Measurements from ENCODE around the gene CCDC180.

The CCDC180 gene

GRCh38 chr9:97300586-97300985 lies 6.9 kb upstream of the CCDC180 start:
- FAIRE-seq, result no peak
- TF ChIP-seq POLR2A (IDR thresholded peaks at IDR 0.05; ENCODE audit: low read depth, low read length), result no peak
- DNase-seq (ENCODE audit: insufficient read length, low spot score), result no peak

- no peak for TF ChIP-seq POLR2A (IDR thresholded peaks at IDR 0.05; ENCODE audit: low read depth, low read length)
- DNase-seq (ENCODE audit: insufficient read length, low spot score) (no peak), FAIRE-seq (no peak)
These were observed 5.5 kb upstream of the CCDC180 start for GRCh38 chr9:97301974-97302373.

GRCh38 chr9:97304586-97304985 lies 2.9 kb upstream of the CCDC180 start:
- FAIRE-seq (peak; percentile 15), DNase-seq (ENCODE audit: insufficient read length, low spot score) (no peak)
- no peak for TF ChIP-seq POLR2A (IDR thresholded peaks at IDR 0.05; ENCODE audit: low read depth, low read length)

- FAIRE-seq (peak; percentile 67), DNase-seq (ENCODE audit: insufficient read length, low spot score) (no peak)
- TF ChIP-seq POLR2A (IDR thresholded peaks at IDR 0.05; ENCODE audit: low read depth, low read length), result no peak
These were observed 1.8 kb upstream of the CCDC180 start for GRCh38 chr9:97305501-97306298.

- DNase-seq (ENCODE audit: insufficient read length, low spot score) (peak; percentile 80), FAIRE-seq (peak; percentile 70)
- TF ChIP-seq POLR2A (IDR thresholded peaks at IDR 0.05; ENCODE audit: low read depth, low read length), result no peak
These were observed 368 bp upstream of the CCDC180 start for GRCh38 chr9:97307091-97307490.

- FAIRE-seq, result no peak
- DNase-seq (ENCODE audit: insufficient read length, low spot score), result no peak
- TF ChIP-seq POLR2A (IDR thresholded peaks at IDR 0.05; ENCODE audit: low read depth, low read length), result no peak
These were observed 1.8 kb downstream of the CCDC180 start for GRCh38 chr9:97309260-97309659.

- DNase-seq (ENCODE audit: insufficient read length, low spot score), result no peak
- TF ChIP-seq POLR2A (IDR thresholded peaks at IDR 0.05; ENCODE audit: low read depth, low read length), result no peak
- FAIRE-seq, result no peak
These were observed 2.6 kb downstream of the CCDC180 start for GRCh38 chr9:97310023-97310422.

- DNase-seq (ENCODE audit: insufficient read length, low spot score), result no peak
- TF ChIP-seq POLR2A (IDR thresholded peaks at IDR 0.05; ENCODE audit: low read depth, low read length), result no peak
- FAIRE-seq, result no peak
These were observed 3.4 kb downstream of the CCDC180 start for GRCh38 chr9:97310896-97311295.

GRCh38 chr9:97311798-97312500 lies 4.5 kb downstream of the CCDC180 start:
- DNase-seq (ENCODE audit: insufficient read length, low spot score) (no peak), FAIRE-seq (no peak)
- TF ChIP-seq POLR2A (IDR thresholded peaks at IDR 0.05; ENCODE audit: low read depth, low read length), result no peak

- DNase-seq (ENCODE audit: insufficient read length, low spot score) (no peak), FAIRE-seq (no peak)
- no peak for TF ChIP-seq POLR2A (IDR thresholded peaks at IDR 0.05; ENCODE audit: low read depth, low read length)
These were observed 5.1 kb downstream of the CCDC180 start for GRCh38 chr9:97312556-97312955.

- FAIRE-seq (no peak), DNase-seq (ENCODE audit: insufficient read length, low spot score) (no peak)
- no peak for TF ChIP-seq POLR2A (IDR thresholded peaks at IDR 0.05; ENCODE audit: low read depth, low read length)
These were observed 5.8 kb downstream of the CCDC180 start for GRCh38 chr9:97313243-97313642.

GRCh38 chr9:97313746-97314145 lies 6.3 kb downstream of the CCDC180 start:
- no peak for FAIRE-seq
- TF ChIP-seq POLR2A (IDR thresholded peaks at IDR 0.05; ENCODE audit: low read depth, low read length), result no peak
- no peak for DNase-seq (ENCODE audit: insufficient read length, low spot score)

- FAIRE-seq (no peak), DNase-seq (ENCODE audit: insufficient read length, low spot score) (no peak)
- TF ChIP-seq POLR2A (IDR thresholded peaks at IDR 0.05; ENCODE audit: low read depth, low read length), result no peak
These were observed 7.0 kb downstream of the CCDC180 start for GRCh38 chr9:97314503-97314902.

- no peak for TF ChIP-seq POLR2A (IDR thresholded peaks at IDR 0.05; ENCODE audit: low read depth, low read length)
- DNase-seq (ENCODE audit: insufficient read length, low spot score) (no peak), FAIRE-seq (no peak)
These were observed 8.1 kb downstream of the CCDC180 start for GRCh38 chr9:97315550-97315949.

- DNase-seq (ENCODE audit: insufficient read length, low spot score), result no peak
These were observed 9.4 kb downstream of the CCDC180 start for GRCh38 chr9:97316904-97317303.

More at GRCh38 chr9:97316904-97317303, 9.4 kb downstream of the CCDC180 start:
- no peak for TF ChIP-seq POLR2A (IDR thresholded peaks at IDR 0.05; ENCODE audit: low read depth, low read length)
- no peak for FAIRE-seq

All from H54 (cell line).